Glutamatergic neuron (in vitro differentiated cells): ENCODE data around the gene GJB1. TPM values are rescaled to one million over a fixed set of nuclear protein-coding genes. Genes with fewer than 3 reads are reported as not detected.

Source experiments
- DNase-seq: peaks from one replicate; pipeline ENCODE4 v3.0.0; 2022
- H3K27ac Mint-ChIP-seq: one replicate; pipeline ENCODE4 v1.8.0; 2020; ENCODE audit warnings: mild to moderate bottlenecking, mixed read lengths, inconsistent platforms; ENCODE audit not compliant: unreplicated experiment
- H3K27me3 Mint-ChIP-seq: one replicate; pipeline ENCODE4 v1.8.0; 2020; ENCODE audit warnings: mild to moderate bottlenecking, moderate library complexity, mixed read lengths, inconsistent platforms; ENCODE audit not compliant: unreplicated experiment
- H3K36me3 Mint-ChIP-seq: one replicate; pipeline ENCODE4 v1.8.0; 2020; ENCODE audit warnings: mild to moderate bottlenecking, mixed read lengths, inconsistent platforms; ENCODE audit not compliant: unreplicated experiment
- H3K4me1 Mint-ChIP-seq: one replicate; pipeline ENCODE4 v1.8.0; 2020; ENCODE audit warnings: mild to moderate bottlenecking, low read depth, mixed read lengths, inconsistent platforms; ENCODE audit not compliant: unreplicated experiment
- H3K4me3 Mint-ChIP-seq: one replicate; pipeline ENCODE4 v1.8.0; 2020; ENCODE audit warnings: mild to moderate bottlenecking, mixed read lengths, inconsistent platforms; ENCODE audit not compliant: unreplicated experiment
- H3K9me3 Mint-ChIP-seq: one replicate; pipeline ENCODE4 v1.8.0; 2020; ENCODE audit warnings: mild to moderate bottlenecking, moderate library complexity, mixed read lengths, inconsistent platforms; ENCODE audit not compliant: unreplicated experiment
- total RNA-seq: library from RNA; stranded (reverse); fragmentation: NEBNext Ultra II Directional; extraction: Animal tissue kit (Norgen Biotek cat#: 25700); gene quantifications from one replicate; pipeline ENCODE4 v1.2.1, GENCODE V29; 2021; ENCODE audit not compliant: unreplicated experiment
- TF ChIP-seq, protein P1 (sequence below): fragments of 200-600 bp; sonication (generic); IDR thresholded peaks from one replicate; pipeline ENCODE4 v1.5.0; 2021; ENCODE audit not compliant: partially characterized antibody, unreplicated experiment

Gene GJB1
- total RNA-seq, 1 donor from 2014 or later = not detected

DNA sequence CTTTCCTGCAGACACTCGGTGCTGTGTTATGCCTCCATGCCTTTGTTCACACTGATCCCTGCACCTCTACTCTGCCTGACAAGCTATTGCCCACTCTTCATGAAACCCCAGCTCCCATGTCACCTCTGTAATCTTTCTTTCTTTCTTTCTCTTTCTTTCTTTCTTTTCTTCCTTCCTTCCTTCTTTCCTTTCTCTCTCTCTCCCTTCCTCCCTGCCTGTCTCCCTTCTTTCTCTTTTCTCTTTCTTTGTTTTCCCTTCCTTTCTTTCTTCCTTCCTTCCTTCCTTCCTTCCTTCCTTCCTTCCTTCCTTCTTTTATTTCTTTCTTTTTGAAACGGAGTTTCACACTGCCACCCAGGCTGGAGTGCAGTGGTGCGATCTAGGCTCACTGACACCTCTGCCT lies 12.5 kb downstream of the GJB1 start:
- H3K27ac Mint-ChIP-seq = no peak overlapping the region
- H3K27me3 Mint-ChIP-seq = peaks cover 2% of the 10 kb centered on the region
- no peak overlapping the region for H3K4me3 Mint-ChIP-seq
- DNase-seq = no peak
- TF ChIP-seq, protein P1, sequence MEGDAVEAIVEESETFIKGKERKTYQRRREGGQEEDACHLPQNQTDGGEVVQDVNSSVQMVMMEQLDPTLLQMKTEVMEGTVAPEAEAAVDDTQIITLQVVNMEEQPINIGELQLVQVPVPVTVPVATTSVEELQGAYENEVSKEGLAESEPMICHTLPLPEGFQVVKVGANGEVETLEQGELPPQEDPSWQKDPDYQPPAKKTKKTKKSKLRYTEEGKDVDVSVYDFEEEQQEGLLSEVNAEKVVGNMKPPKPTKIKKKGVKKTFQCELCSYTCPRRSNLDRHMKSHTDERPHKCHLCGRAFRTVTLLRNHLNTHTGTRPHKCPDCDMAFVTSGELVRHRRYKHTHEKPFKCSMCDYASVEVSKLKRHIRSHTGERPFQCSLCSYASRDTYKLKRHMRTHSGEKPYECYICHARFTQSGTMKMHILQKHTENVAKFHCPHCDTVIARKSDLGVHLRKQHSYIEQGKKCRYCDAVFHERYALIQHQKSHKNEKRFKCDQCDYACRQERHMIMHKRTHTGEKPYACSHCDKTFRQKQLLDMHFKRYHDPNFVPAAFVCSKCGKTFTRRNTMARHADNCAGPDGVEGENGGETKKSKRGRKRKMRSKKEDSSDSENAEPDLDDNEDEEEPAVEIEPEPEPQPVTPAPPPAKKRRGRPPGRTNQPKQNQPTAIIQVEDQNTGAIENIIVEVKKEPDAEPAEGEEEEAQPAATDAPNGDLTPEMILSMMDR = no peak
- peaks cover 3% of the 10 kb centered on the region for H3K9me3 Mint-ChIP-seq
- H3K4me1 Mint-ChIP-seq = no peaks in the 10 kb centered on the region
- H3K36me3 Mint-ChIP-seq = no peaks in the 10 kb centered on the region

DNA sequence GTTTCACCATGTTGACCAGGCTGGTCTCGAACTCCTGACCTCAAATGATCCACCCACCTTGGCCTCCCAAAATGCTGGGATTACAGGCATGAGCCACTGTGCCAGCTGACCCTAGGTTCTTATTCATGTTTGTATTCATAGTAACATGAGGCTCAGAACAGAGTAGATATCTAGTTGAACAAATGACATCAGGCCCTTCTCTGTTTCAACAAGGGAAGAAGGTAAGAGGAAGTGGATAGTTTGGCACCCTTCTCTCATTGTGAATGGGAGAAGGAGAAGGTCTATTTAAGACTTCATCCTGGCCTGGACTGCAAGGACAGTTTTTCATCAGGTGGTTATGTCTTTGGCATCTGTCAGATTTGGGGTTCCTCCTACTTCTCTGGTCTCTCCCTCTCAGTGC lies 13.8 kb downstream of the GJB1 start:
- Mint-ChIP-seq H3K4me3 (no peak overlapping the region), H3K27ac (no peak overlapping the region), H3K9me3 (peaks cover 3% of the 10 kb centered on the region), H3K36me3 (no peaks in the 10 kb centered on the region), H3K27me3 (peaks cover 2% of the 10 kb centered on the region), H3K4me1 (no peaks in the 10 kb centered on the region)
- TF ChIP-seq, protein P1 = no peak
- DNase-seq = no peak

DNA sequence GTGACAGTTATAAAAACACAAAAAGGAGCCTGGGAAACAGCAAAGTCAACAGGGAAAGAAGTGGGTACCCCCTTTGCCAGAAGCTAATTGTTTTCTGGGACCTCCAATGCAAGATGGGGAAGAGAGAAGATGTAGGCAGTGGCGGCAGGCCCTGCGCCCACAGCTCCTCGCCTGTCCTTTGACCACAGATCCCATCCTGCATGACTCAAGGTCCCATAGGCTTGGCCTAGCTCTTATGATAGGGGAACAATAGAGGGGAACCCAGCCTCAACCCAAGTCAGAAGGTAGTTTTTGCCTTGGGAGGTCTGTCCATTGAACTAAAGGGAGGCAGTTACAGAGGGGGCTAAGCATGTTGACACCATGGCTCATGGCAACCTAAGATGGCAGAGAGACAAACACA lies 16.8 kb downstream of the GJB1 start:
- TF ChIP-seq, protein P1 = no peak
- H3K4me3 Mint-ChIP-seq = no peak overlapping the region
- peaks cover 2% of the 10 kb centered on the region for H3K27me3 Mint-ChIP-seq
- H3K4me1 Mint-ChIP-seq = no peaks in the 10 kb centered on the region
- H3K27ac Mint-ChIP-seq = no peak overlapping the region
- DNase-seq = no peak
- no peaks in the 10 kb centered on the region for H3K36me3 Mint-ChIP-seq
- H3K9me3 Mint-ChIP-seq = peaks cover 3% of the 10 kb centered on the region

DNA sequence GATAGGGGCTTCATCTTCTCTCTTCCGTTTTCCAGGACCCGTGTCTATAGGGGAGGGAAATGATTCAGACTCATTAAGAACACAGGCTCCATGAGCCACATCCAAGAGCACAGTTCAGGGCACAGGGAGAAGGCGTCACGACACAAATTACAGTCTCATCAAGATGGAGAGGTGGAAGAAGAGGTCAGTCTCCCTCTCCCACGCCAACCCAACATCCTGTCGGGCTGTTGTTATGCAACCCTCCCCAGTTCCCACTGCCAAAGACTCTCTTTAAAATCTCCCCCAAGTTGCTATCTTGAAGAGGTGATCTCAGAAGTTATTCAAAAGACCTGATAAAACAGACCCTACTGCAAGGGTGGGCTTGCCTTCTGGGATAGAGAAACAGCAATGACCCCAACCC lies 18.3 kb downstream of the GJB1 start:
- H3K9me3 Mint-ChIP-seq = peaks cover 6% of the 10 kb centered on the region
- no peak overlapping the region for H3K4me3 Mint-ChIP-seq

DNA sequence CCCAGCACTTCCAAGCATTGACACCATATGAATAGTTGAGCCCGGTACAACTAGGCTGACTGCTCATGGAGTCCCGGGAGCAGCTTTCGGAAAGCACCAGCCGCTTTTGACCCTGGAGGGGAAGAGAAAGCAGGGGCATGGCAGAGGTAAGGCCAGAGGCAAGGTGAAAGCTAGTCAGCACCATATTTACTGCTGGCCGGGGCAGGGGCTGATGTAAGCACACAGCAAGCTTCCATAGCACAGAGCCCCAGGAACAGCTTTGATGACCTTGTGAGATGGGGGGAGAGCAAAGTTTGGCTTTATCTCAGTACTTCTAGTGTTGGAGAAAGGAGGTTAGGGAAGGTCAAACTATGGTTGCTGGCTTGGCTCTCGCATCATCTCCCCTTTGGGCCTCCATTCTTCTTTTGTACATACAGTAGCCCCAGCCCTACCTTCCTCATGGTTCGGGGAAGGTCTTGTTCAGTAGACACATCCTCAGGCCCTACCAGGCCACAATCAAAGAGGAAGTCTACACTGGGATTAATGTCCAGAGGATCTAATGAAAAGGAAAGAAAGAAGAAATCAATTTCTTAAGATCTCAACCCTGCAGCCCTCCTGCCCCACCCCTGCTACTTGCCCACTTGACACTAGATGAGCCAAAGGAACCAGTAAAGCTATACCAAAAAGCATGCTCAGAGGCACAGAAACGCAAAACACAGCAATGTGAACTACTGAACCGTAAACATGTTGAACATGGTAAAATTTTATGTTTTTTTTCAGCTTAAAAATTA lies 21.5 kb downstream of the GJB1 start:
- no peak for DNase-seq
- Mint-ChIP-seq H3K27ac (no peak overlapping the region), H3K27me3 (peaks cover 2% of the 10 kb centered on the region), H3K36me3 (no peaks in the 10 kb centered on the region), H3K9me3 (peaks cover 3% of the 10 kb centered on the region), H3K4me1 (no peaks in the 10 kb centered on the region), H3K4me3 (no peak overlapping the region)
- TF ChIP-seq, protein P1 = no peak

More for the DNA sequence above, 18.3 kb downstream of the GJB1 start:
- no peaks in the 10 kb centered on the region for H3K36me3 Mint-ChIP-seq
- H3K4me1 Mint-ChIP-seq = no peaks in the 10 kb centered on the region
- TF ChIP-seq, protein P1 = no peak
- peaks cover 2% of the 10 kb centered on the region for H3K27me3 Mint-ChIP-seq
- no peak overlapping the region for H3K27ac Mint-ChIP-seq
- no peak for DNase-seq
